SU-DHL-6 (cell line): Measurements from ENCODE around the gene CPLX4.
A peak's percentile ranks its signal among the peaks of the same experiment; 100 is the strongest.

Experiments
- H2AFZ ChIP-seq: fragments of 200-600 bp; sonication (generic); 2 replicates; pipeline ENCODE4 v1.6.1; 2014; ENCODE audit warnings: low read depth, mild to moderate bottlenecking, moderate library complexity, mixed read lengths, antibody characterized with exemption, low read length; ENCODE audit not compliant: severe bottlenecking
- H3F3A ChIP-seq: fragments of 200-600 bp; shearing (Covaris generic); 2 replicates; pipeline ENCODE4 v1.6.0; 2016; ENCODE audit warnings: antibody characterized with exemption, mild to moderate bottlenecking; ENCODE audit not compliant: insufficient read depth
- H3K27ac ChIP-seq: fragments of 200-600 bp; sonication (generic); 2 replicates; pipeline ENCODE4 v1.5.1; 2016; ENCODE audit warnings: low read depth, mild to moderate bottlenecking, low read length, moderate library complexity, mixed read lengths
- H3K27me3 ChIP-seq: fragments of 200-600 bp; sonication (generic), shearing (Covaris generic); 2 replicates; pipeline ENCODE4 v1.6.0; 2014; ENCODE audit warnings: mild to moderate bottlenecking, low read length
- H3K36me3 ChIP-seq: fragments of 200-600 bp; sonication (generic); 2 replicates; pipeline ENCODE4 v1.6.1; 2014; ENCODE audit warnings: mild to moderate bottlenecking, low read length, mixed read lengths
- H3K4me2 ChIP-seq: fragments of 300-600, 200-600 bp; shearing (Covaris generic), sonication (generic); 2 replicates; pipeline ENCODE4 v1.6.0; 2014; ENCODE audit warnings: low read length, low read depth, mild to moderate bottlenecking; ENCODE audit not compliant: poor library complexity, severe bottlenecking
- H3K4me3 ChIP-seq: fragments of 200-600 bp; sonication (generic); 2 replicates; pipeline ENCODE4 v1.5.1; 2014; ENCODE audit warnings: antibody characterized with exemption, low read length, mild to moderate bottlenecking, mixed read lengths; ENCODE audit not compliant: insufficient read depth, poor library complexity, severe bottlenecking
- H3K79me2 ChIP-seq: fragments of 200-600 bp; sonication (generic); 2 replicates; pipeline ENCODE4 v1.6.1; 2014; ENCODE audit warnings: mild to moderate bottlenecking, low read length, moderate library complexity; ENCODE audit not compliant: insufficient read depth
- H3K9ac ChIP-seq: fragments of 200-600 bp; sonication (generic); 2 replicates; pipeline ENCODE4 v1.7.0; 2014; ENCODE audit warnings: mild to moderate bottlenecking, low read length
- H3K9me2 ChIP-seq: fragments of 200-600 bp; sonication (generic); replicated peaks from 2 replicates; pipeline ENCODE4 v1.6.1; 2014; ENCODE audit warnings: low read length; ENCODE audit not compliant: insufficient read depth
- H3K9me3 ChIP-seq: fragments of 200-600 bp; sonication (generic); 2 replicates; pipeline ENCODE4 v1.6.1; 2014; ENCODE audit warnings: low read length, mixed read lengths; ENCODE audit not compliant: insufficient read depth
- H4K20me1 ChIP-seq: fragments of 200-600 bp; sonication (generic); 2 replicates; pipeline ENCODE4 v1.6.1; 2014; ENCODE audit warnings: low read depth, mild to moderate bottlenecking, antibody characterized with exemption, low read length, moderate library complexity, mixed read lengths
- EZH2phosphoT487 ChIP-seq: fragments of 200-600 bp; sonication (generic), shearing (Covaris generic); conservative IDR thresholded peaks from 2 replicates; pipeline ENCODE4 v1.6.1; 2018; ENCODE audit warnings: mild to moderate bottlenecking, antibody characterized with exemption, low read length, moderate library complexity, mixed read lengths
- TF ChIP-seq, protein P1 (sequence below): fragments of 200-600 bp; sonication (generic); IDR thresholded peaks from one replicate; pipeline ENCODE4 v1.5.1; 2017; ENCODE audit warnings: antibody characterized with exemption, mild to moderate bottlenecking, low read length, moderate library complexity; ENCODE audit not compliant: insufficient read depth, poor library complexity, severe bottlenecking

CPLX4 gene

DNA sequence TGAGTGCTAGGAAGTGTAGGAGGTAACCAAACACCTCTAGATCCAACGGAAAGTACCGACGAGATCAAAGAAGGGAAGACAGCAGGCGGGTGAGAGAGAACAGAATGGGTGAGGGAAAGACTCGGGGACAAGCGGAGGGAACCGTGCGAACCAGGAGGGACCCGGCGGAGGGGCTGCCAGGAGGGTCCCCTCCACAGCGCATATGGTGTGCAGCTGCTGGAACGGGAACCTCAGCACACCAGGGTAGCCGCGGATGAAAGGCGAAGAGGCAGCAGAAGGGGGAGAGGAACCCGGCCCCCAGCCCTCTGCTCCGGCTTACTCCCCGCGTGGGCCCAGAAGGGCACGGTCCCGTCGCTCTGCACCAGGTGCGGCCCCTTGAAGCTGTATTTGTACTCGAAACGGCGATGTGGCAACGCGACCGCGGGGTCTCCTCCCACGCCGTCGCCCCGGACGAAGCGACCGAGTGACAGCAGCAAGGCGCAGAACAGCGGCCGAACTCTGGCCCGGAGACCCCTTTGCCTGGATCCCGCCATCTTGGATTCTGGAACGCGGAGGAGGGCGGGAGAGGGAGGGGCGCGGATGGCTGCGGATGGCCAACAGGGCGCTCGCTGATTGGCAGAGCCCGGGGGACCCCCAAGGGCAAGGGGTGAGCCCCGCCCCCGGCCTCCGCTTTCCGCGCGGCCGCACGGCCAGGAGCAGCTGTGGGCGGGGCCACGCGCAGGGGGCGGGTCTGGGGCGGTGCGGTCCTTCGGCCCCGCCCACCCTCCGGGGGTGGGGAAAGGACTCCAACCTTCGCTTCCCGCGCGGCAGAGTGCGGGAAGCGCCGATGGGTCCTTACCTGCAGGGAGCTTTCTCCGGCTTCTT, 40.5 kb upstream of the CPLX4 start, which contains the start of gene LMAN1:
Gene LMAN1 (minus strand): TSS at position 554 of the 864 bp plus-strand sequence. CDS start 21 bp downstream, at position 533.
- no peaks in the 10 kb centered on the region for H3F3A ChIP-seq
- H3K27me3 ChIP-seq = no peaks in the 10 kb centered on the region
- peaks cover 13% of the 10 kb centered on the region; the same call in 1 of the 2 replicates for H3K36me3 ChIP-seq
- H2AFZ ChIP-seq = peak within 1 kb of the TSS; percentile 98
- H4K20me1 ChIP-seq = no peaks in the 10 kb centered on the region
- peak within 1 kb of the TSS; percentile 72 for H3K9ac ChIP-seq
- no peaks in the 10 kb centered on the region for H3K9me3 ChIP-seq
- peak within 1 kb of the TSS; percentile 4; the same call in 1 of the 2 replicates for H3K27ac ChIP-seq
- H3K4me3 ChIP-seq = peak within 1 kb of the TSS; percentile 89
- H3K4me2 ChIP-seq = peak within 1 kb of the TSS; percentile 67
- TF ChIP-seq EZH2phosphoT487 = no peak
- TF ChIP-seq, protein P1, sequence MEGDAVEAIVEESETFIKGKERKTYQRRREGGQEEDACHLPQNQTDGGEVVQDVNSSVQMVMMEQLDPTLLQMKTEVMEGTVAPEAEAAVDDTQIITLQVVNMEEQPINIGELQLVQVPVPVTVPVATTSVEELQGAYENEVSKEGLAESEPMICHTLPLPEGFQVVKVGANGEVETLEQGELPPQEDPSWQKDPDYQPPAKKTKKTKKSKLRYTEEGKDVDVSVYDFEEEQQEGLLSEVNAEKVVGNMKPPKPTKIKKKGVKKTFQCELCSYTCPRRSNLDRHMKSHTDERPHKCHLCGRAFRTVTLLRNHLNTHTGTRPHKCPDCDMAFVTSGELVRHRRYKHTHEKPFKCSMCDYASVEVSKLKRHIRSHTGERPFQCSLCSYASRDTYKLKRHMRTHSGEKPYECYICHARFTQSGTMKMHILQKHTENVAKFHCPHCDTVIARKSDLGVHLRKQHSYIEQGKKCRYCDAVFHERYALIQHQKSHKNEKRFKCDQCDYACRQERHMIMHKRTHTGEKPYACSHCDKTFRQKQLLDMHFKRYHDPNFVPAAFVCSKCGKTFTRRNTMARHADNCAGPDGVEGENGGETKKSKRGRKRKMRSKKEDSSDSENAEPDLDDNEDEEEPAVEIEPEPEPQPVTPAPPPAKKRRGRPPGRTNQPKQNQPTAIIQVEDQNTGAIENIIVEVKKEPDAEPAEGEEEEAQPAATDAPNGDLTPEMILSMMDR = no peak
- no peaks in the 10 kb centered on the region for H3K9me2 ChIP-seq
- H3K79me2 ChIP-seq = peaks cover 32% of the 10 kb centered on the region; the same call in 1 of the 2 replicates

DNA sequence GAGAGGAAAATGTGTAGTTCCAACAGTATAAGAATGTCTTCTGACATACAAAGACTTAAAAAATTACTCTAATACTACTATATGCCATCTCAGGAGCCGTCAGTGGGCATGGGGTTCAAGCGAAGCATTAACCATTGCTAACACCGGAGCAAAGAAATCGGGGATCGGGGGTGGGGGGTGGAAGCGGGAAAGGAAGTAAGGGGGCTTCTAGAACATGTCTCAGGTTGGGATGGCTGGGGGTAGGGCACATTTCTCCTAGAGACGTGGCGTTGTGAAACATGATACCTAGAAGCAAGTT, 39.9 kb upstream of the CPLX4 start:
- Histone ChIP-seq H3K79me2 (peaks cover 32% of the 10 kb centered on the region; the same call in 1 of the 2 replicates), H3K4me2 (peak overlapping the region; percentile 67), H3K27ac (no peak overlapping the region; the same call in 1 of the 2 replicates), H3K9me2 (no peaks in the 10 kb centered on the region), H3K9me3 (no peaks in the 10 kb centered on the region), H3K4me3 (peak overlapping the region; percentile 89), H4K20me1 (no peaks in the 10 kb centered on the region), H3K36me3 (peaks cover 19% of the 10 kb centered on the region; the same call in 1 of the 2 replicates), H3K9ac (peak overlapping the region; percentile 72), H3F3A (no peaks in the 10 kb centered on the region), H2AFZ (peak overlapping the region; percentile 89), H3K27me3 (no peaks in the 10 kb centered on the region)
- no peak for TF ChIP-seq EZH2phosphoT487
- TF ChIP-seq, protein P1 = no peak

DNA sequence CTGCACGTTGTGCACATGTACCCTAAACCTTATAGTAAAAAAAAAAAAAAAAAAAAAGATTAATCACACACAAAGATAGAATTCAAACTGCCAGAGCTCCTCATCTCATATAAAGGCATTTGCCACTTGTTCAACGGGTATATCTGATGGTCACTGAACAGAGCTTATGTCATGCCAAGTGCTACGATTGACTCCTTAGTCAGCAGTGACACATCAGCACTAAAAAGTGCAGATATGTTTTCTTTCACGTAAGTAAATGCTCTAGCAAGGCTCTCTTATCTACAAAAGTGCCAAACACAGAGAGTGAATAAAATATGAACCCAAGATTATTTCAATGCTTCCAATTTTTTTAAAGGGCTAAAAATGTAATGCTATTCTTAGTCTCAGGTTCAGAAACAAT, 39.5 kb upstream of the CPLX4 start:
- Histone ChIP-seq H3K36me3 (peaks cover 23% of the 10 kb centered on the region; the same call in 1 of the 2 replicates), H3K27ac (no peak overlapping the region), H3F3A (no peaks in the 10 kb centered on the region), H4K20me1 (no peaks in the 10 kb centered on the region), H3K4me2 (peak overlapping the region; percentile 67), H2AFZ (no peak overlapping the region), H3K27me3 (no peaks in the 10 kb centered on the region), H3K9me3 (no peaks in the 10 kb centered on the region), H3K9ac (peak overlapping the region; percentile 72), H3K9me2 (no peaks in the 10 kb centered on the region), H3K4me3 (peak overlapping the region; percentile 89), H3K79me2 (peaks cover 32% of the 10 kb centered on the region; the same call in 1 of the 2 replicates)
- no peak for TF ChIP-seq EZH2phosphoT487
- TF ChIP-seq, protein P1 = no peak
